GM18499 (cell line): Measurements from ENCODE around the gene SEL1L.
"Not testable (repeated sequence)": the region's sequence is repeated elsewhere in the genome, so short reads cannot be mapped to it uniquely, and the experiment has no call there.

Experiments used
- ATAC-seq: cut with Tn5 transposase; IDR thresholded peaks from one replicate; pipeline ENCODE4 v1.9.1; 2021; ENCODE audit warnings: moderate number of reproducible peaks; ENCODE audit not compliant: insufficient read depth, unreplicated experiment

SEL1L gene

DNA sequence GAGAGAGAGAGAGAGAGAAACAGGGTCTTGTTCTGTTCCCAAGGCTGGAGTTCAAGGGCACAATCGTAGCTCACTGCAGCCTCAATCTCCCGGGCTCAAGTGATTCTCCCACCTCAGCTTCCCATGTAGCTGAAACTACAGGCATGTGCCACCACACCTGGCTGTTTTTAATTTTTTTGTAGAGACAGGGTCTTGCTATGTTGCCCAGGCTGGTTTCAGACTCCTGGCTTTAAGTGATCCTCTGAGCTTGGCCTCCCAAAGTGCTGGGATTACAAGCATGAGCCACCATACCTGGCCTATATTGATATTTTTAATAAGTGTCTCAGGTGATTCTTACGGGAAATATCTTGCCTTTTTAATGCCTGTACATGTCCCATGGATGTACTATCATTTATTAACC lies 82.7 kb downstream of the SEL1L start:
- ATAC-seq, result no peak

DNA sequence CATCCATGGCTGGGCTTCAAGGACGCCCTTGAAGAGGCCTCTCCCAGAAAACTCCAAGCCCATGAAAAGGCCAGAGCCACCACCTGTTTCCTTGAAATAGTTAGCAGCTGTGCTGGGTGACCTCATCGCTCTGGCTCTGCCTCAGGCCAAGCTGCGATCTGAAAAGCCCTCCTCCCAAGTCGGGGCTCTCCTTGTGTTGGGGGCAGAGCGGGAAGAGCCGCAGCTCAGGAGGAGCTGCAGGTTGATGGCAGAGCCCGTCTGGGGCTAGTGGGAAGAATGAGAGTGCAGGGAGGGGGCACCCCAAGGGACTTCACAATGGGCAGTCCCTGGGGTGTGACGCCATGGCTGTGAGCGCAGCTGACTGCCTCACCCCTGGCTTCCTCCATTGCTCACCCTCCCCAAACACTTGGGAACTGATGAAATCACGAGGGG lies 83.5 kb downstream of the SEL1L start:
- ATAC-seq, result no peak

DNA sequence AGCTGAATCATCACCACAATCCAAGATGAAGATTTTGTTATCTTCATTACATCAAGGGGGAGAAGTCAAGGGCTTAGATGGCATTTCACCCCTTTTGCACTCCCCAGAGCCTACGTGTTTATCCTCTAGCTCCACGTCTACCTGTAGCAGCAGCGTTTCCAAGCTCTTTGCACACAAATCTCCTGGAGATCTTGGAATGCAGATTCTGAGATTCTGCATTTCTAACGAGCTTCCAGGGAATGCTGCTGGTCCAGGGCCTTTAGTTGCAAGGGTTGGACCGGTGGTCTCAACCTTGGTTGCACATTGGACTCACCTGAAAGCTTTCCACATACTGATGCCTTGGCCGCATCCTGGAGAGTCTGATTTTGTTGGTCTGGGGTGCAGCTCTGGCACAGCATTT lies 84.1 kb downstream of the SEL1L start:
- ATAC-seq, result no peak

DNA sequence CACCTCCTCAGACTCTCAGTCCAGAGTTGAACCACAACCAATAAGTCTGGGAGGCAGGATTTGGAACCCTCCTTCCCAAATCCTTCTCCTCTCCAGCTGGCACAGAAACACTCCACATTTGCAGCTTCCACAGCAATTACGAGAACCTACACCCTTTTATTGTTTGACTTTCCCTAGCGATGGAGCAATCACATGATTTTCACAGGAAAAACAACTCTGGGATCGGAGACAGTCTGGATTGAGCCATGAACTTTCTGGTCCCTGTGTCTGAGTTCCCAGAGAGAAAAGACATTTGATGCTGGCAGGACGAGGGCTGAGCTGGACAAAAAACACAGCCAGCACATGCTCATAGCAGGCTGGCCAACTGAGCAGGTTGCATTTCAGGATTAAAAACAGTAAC lies 84.5 kb downstream of the SEL1L start:
- ATAC-seq, result no peak

DNA sequence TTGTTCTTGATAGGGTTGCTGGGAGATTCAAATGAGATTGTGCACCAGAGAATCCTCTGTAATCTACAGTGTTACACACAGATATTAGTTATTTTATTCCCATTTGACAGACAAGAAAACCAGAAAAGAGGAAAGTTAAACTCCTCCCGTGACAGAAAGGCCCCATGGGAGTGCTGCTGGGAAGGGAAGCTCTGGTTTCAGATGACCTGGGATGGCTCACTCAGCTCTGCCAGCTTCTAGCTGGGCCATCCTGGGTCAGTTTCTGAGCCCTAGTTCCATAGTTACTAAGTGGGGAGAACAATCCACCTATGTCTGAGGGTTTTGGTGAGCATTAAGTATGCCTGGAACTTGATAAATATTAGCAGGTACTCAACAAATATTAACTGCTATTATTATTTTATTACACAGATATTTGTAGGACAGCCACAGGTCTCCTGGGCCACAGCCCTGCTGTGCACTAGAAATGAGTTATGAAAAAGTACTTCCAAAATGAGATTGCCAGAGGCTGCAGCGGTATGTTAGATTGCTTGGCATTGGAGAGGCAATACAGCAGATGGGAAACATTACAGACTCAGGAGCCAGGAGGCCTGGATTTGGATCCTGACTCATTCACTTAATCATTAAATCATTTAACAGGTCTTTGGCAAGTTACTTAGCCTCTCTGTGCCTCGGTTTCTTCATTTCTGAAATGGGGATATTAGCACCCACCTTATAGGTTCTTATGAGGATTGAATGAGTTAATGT lies 86.5 kb downstream of the SEL1L start:
- ATAC-seq, result no peak

DNA sequence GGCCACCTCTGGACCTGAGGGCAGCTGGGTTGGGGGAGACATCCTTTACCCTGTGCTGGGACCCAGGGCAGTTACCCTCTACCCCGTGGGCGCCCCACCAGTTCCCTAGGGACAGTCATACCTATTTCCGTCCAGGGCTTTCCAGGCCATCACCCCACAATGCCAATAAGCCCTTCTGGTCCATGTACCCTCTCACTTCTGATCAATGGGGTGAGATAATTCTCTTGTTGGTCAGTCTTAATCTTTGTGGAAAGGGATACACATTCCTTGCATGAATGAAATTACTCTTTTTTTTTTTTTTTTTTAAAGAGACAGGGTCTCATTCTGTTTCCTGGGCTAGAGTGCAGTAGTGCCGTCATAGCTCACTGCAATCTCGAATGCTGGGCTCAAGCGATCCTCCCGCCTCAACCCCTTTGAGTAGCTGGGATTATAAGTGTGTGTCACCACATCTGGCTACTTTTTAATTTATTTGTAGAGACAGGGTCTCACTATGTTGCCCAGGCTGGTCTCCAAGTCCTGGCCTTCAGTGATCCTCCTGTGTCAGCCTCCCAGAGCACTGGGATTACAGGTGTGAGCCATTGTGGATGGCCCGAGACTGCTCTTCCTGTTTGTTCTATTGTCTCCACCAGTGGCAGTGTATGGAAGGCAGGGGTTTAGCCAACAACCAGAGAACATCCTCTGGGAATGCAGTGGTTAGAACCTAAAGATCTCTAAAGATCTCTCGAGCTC lies 87.2 kb downstream of the SEL1L start:
- ATAC-seq, result no peak

DNA sequence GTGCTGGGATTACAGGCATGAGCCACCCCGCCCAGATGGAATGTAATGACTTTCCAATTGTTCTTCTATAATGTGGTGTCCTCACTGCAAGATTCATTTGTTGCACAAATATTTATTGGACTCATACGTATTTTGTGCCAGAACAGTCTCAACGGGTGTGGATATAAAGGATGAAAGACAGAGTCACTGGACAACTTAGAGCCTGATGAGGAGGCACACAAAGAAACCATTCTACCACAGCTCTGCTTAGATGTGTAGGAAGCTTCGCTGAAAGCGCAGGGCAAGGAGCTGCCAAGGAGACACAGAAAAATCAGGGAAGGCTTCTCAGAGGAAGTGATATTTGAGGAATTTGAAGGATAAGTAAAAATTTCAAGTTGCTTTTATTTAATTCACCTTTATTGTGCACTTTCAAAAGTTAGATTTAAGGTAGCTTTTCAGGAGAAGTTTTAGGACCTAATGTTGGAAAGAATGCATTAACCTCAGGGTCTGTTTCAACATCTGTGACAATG lies 92.0 kb downstream of the SEL1L start:
- no peak for ATAC-seq

DNA sequence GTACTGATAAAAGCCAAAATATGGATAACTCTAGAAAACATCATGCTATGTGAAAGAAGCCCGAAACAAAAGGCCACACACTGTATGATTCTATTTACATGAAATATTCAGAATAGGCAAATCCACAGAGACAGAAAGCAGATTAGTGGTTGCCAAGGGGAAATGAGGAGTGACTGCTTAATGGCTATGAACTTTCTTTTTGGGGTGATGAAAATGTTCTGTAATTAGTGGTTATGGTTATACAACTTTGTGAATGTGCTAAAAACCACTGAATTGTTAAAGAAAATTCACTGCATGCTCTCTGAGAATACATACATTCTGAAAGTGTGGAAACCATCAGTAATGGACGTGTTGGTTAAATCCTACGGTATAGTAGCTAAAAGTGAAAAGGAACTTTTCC lies 93.6 kb downstream of the SEL1L start:
- ATAC-seq, result no peak

DNA sequence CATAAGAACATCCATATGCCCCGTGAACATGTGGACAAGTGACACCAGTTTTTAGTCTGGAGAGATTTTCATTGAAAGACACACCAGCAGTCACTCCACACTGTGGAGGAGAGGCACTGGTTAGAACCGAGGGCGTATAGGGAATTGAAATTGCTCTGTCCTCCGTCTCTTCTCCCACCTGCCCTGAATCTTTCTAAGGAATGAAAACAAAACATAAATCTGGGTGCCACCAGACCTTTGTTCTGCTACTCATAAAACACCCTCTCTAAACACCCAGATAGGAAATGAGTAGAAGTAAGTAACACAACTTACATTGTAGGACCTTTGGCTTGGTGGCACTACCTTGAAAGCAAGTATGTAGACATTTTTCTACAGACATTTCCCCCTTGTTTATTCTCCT lies 96.4 kb downstream of the SEL1L start:
- no peak for ATAC-seq

DNA sequence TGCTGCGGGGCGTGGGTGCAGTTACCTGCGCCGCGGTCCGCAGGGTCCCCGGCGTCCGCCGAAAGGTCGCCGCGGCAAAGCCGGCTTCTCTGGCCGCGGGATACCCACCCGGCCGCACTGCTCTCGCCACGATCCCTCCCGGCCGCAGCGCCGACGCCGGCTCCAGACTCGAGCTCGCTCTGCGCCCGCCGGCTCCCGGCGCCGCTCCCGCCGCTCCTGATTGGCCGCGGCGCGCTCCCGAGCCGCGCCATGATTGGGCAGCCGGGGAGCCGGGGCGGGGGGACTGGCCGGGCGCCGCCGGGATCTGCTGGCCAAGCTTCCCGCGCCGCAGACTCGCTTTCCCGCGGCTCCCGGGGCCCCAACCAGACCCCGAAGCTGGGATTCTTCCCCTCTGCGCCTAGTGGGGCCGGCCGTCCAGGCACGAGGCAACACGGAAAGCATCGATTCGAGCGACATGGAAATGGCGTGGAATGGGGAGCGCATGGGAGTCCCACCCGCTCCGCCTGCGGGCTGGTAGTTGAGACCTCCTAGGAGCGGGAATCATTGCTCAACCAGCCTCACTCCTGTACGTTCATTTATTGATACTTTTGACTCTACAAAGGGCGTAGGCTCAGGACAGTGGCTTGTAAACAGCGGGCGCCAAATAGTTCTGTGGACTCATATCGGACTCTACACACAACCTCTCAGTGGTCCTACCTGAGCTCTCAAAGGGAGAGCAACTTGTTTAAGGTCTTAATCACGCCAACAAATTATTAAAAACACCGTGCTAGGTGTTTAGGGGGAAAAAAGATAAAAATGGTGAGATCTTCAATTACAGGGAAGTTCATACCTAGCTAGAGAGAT lies 97.1 kb downstream of the SEL1L start:
- no peak for ATAC-seq

DNA sequence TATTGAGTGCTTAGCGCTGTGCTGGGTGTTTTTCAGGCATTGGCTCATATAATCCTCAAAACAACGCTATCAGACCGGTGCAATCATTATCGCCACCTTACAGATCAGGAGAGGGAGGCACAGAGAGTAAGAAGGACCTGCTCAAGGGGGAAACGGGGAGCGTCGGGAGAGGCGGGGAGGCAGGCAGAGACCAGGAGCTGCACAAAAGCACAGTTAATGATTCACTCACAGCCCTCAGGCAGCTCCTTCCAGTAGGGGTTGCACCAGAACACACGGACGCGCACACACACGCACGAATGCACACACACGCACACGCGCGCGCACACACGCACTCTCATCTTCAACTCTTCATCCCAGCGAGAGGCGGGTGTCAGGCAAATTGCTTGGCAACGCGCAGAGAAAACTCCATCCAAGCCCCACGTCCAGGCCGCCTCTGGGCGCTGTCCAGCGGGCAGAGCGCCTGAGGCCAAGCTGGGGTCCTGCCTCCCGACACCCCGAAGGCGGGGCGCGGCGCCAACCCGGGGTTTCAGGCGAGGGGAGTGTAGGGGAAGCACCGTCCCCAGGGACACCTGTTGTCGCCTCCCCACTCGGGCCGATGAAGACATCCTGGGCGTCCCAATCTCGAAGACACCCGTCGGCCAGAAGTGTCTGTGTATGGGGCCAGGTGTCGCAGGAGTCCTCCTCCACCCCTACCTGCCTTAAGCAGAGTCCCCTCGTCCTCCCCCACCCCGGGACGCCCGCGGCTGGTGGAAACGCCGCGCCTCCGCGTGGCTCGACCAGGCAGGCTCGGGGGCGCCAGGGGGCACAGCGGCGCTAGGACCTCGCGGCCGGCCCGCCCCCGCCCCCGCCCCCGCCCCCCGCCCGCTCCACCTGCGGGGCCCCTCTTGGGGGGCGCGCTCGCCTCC lies 98.0 kb downstream of the SEL1L start:
- no peak for ATAC-seq

DNA sequence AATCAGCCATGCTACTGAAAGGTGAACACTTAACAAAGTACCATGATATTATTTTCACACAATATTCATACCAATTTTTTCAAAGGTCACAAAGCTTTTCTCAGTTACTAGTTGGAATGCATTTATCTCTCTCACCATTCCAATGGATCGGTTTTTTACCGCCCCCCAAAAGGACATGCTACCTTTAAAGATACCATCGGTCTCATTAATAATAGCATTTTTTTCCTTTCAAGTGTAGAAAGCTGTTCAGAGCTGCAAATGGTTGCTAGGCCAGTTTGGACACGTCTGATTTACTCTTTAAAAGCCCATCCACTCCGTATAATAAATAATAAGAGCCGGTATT lies 98.6 kb downstream of the SEL1L start:
- no peak for ATAC-seq

DNA sequence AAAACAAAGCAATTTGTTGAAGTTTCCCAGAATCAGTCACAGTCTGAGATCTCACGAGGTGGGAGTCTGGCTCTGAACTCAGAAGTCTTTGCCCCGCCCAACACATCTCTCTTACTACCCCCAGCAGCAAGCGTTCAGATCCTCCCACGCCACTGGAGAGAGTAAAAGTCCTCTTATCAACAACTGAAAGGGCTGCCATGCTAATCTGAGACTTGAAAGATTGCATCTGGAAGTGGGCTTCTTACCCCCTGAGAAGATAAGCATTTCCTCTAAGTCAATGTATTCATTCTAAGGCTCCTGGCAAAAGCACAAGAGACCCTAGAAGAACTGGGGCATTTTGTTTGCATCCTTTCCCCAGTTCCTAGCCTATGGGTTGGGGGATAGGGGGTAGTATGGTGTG lies 99.4 kb downstream of the SEL1L start:
- ATAC-seq, result no peak

DNA sequence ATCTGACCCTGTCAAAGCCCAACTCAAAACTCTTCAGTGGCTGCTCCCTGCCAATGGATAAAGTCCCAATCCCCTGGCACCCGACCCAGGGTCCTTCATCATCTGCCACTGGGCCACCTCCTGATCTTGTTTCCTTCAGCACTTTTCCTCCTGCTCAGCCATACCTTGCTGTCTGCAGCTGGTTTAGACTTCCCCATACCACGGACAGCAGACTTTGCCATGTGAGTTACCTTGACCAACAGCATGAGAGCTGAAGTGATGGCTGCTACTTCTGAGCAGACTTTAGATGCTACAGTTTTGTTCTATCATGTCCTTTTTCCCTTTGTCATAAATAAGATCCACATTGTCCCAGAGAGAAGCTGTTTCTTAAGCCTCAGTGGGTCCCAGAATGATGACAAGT lies 100.3 kb downstream of the SEL1L start:
- ATAC-seq, result no peak

DNA sequence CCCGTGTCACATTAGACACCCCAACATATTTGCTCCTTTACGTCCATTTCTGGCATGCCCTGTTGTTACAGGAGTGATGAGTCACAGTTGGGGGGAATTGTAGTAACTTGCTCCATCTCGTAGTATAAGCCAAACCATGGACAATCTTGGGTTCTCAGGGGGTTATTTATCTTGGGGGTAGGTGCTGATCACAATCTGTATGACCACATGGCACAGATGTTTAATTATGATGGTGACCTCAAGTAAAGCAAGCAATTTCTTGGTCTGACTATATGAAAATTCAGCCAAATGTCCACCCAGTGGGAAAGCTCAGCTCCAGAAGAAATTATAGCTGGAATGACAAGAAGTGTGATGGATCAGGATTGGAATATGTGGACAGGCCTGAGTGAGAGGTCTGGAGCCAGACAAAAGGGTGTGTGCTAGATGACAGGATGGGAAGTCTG lies 101.4 kb downstream of the SEL1L start:
- ATAC-seq, result no peak

DNA sequence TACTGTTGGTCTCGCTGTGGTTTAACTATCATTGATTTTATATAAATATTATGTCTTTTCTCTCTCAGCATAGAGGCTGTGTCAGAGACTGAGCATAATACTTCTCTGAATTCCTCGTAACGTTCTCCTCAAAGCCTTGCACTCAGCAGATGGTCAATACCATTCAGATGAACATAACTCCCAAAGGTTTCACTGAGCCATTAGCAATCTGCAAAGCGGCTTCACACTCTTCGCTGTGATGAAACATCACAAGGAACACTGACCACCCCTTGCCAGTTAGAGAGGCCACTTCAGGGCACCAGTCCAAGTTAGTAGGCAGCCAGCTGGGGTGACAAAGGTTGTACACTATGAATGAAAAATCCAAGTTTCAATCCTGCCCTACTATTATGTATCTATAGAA lies 103.4 kb downstream of the SEL1L start:
- ATAC-seq, result no peak

DNA sequence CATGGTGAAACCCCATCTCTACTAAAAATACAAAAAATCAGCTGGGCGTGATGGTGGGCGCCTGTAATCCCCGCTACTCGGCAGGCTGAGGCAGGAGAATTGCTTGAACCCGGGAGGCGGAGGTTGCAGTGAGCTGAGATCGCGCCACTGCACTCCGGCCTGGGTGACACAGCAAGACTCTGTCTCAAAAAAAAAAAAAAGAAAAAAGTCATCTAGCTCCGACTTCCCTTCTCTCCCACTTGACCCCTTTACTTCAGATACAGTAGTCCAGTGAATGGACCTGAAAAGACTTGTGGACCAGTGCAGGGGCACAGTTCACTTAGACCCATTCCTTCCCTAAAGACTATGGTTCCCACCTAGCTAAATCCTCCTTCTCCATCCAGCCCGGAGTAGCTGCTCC lies 103.9 kb downstream of the SEL1L start:
- ATAC-seq, result not testable (repeated sequence)

DNA sequence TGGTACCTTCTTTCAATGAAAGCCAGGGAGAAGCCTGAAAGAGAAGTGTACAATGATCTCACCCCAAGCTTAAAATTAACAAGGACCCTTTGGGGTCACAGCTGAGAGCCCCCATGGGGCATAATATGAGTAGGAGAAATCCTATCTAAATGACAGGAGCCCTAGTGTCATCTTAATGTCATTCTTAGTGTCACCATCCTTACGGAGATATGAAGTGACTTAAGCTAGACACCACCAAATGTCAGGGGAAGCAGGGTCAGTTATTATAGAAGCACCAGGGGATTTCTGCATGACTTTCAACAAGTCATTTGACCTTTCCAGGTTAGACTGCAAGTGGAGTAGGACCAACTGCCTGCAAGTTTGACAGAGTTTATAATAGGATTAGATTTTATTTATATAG lies 104.6 kb downstream of the SEL1L start:
- ATAC-seq, result no peak

DNA sequence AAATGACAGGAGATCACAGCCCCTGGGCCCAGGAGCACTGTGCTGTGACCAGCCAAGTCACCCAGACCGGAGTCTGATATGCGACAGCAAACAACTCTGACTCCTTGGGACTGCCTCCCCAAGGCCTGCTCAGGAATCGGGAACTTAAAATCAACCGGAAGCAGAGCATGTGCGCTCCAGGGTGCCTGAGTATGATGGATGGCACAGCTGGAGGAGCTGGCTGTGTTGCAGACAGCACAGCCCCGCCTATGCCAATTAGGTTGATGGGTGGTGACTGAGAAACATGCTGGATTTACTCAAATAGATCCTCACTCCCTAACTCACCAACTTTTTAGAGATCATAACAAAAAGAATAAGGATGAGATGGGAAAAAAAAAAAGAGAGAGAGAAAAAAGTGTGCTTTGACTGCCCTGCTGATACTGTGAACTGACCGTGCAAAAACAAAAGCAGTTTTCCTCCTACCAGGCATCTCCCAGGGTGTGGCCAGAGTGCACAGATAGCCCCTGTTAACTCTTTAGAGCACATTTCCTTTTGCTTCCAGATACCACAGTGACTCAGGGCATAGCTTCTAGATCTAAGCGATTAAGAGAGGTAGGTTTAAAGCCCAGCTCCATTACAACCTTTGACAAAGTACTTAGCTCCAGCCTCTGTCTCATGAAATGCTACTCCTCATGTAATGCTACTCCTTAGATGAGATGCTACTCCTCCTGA lies 106.2 kb downstream of the SEL1L start:
- no peak for ATAC-seq
